GM12891 (cell line): ENCODE results near the gene FAM187B. TPM values are rescaled to one million over a fixed set of nuclear protein-coding genes. Genes with fewer than 3 reads are reported as not detected.

Experiments
- DNase-seq: peaks from one replicate; pipeline ENCODE4 v3.0.0; 2011; ENCODE audit warnings: low spot score; ENCODE audit not compliant: insufficient read length
- FAIRE-seq: peaks from 2 replicates; lab custom pipeline; 2011; peaks lifted over from hg19 to GRCh38; lab: Jason Lieb, UNC
- PAX5 ChIP-seq: IDR thresholded peaks from 2 replicates; pipeline ENCODE4 v1.6.1; 2011; ENCODE audit warnings: low read length, moderate library complexity, mild to moderate bottlenecking; ENCODE audit not compliant: insufficient read depth, severe bottlenecking
- POLR2A ChIP-seq: IDR thresholded peaks from 2 replicates; pipeline ENCODE4 v1.6.1; 2011; ENCODE audit warnings: low read depth, low read length, control low read depth
- POLR2AphosphoS5 ChIP-seq: IDR thresholded peaks from 2 replicates; pipeline ENCODE4 v1.6.1; 2011; ENCODE audit warnings: low read depth, low read length, control low read depth
- POU2F2 ChIP-seq: IDR thresholded peaks from 2 replicates; pipeline ENCODE4 v1.6.1; 2011; ENCODE audit warnings: low read depth, mild to moderate bottlenecking, control low read depth, low read length, moderate library complexity
- SPI1 ChIP-seq: IDR thresholded peaks from 2 replicates; pipeline ENCODE4 v1.6.1; 2011; ENCODE audit warnings: low read depth, low read length, control low read depth
- TAF1 ChIP-seq: IDR thresholded peaks from 2 replicates; pipeline ENCODE4 v1.6.1; 2011; ENCODE audit warnings: low read depth, low read length, control low read depth
- polyA plus RNA-seq: library from polyadenylated mRNA; unstranded; fragments of >200 nt; gene quantifications from one replicate; pipeline ENCODE4 v1.2.1, GENCODE V29; 2012; ENCODE audit warnings: low read depth, missing spikeins, inconsistent platforms; ENCODE audit not compliant: missing spikeins

Gene FAM187B
- not detected for polyA plus RNA-seq

GRCh38 chr19:35228177-35228930 is at the start of gene FAM187B:
FAM187B (minus strand) TSS chr19:35228739; CDS start chr19:35228680, 59 bp downstream.
- no peak for FAIRE-seq

GRCh38 chr19:35276706-35277281 is 48.3 kb upstream of the FAM187B start:
- TF ChIP-seq TAF1 (no peak), POU2F2 (no peak)
- DNase-seq (no peak), FAIRE-seq (no peak)

More at GRCh38 chr19:35228177-35228930, at the start of gene FAM187B:
- DNase-seq = no peak
- TF ChIP-seq POLR2A (no peak), POLR2AphosphoS5 (no peak), PAX5 (no peak), TAF1 (no peak), POU2F2 (no peak), SPI1 (no peak)

- TF ChIP-seq POU2F2 (no peak), TAF1 (no peak), SPI1 (no peak), POLR2AphosphoS5 (no peak), POLR2A (no peak), PAX5 (no peak)
- no peak for FAIRE-seq
- DNase-seq = no peak
Measured at GRCh38 chr19:35274323-35274722, 45.8 kb upstream of the FAM187B start.

- TF ChIP-seq TAF1 (no peak), PAX5 (no peak), POU2F2 (no peak), POLR2A (no peak), POLR2AphosphoS5 (no peak), SPI1 (no peak)
- DNase-seq (no peak), FAIRE-seq (no peak)
Measured at GRCh38 chr19:35273686-35274259, 45.2 kb upstream of the FAM187B start.

- FAIRE-seq = no peak
- no peak for TF ChIP-seq POLR2AphosphoS5
- TF ChIP-seq POLR2A = no peak
- TF ChIP-seq POU2F2 = no peak
- TF ChIP-seq SPI1 = no peak
- TF ChIP-seq PAX5 = no peak
- no peak for DNase-seq
Measured at GRCh38 chr19:35272954-35273649, 44.6 kb upstream of the FAM187B start.

- DNase-seq (no peak), FAIRE-seq (no peak)
- TF ChIP-seq POU2F2 (no peak), SPI1 (peak; percentile 69)
Measured at GRCh38 chr19:35272122-35272719, 43.7 kb upstream of the FAM187B start.

- no peak for TF ChIP-seq POLR2A
- no peak for FAIRE-seq
- no peak for DNase-seq
Measured at GRCh38 chr19:35271546-35271945, 43.0 kb upstream of the FAM187B start.

- FAIRE-seq (no peak), DNase-seq (no peak)
- TF ChIP-seq POU2F2 = no peak
- TF ChIP-seq SPI1 = no peak
- no peak for TF ChIP-seq POLR2AphosphoS5
- no peak for TF ChIP-seq TAF1
- no peak for TF ChIP-seq PAX5
- no peak for TF ChIP-seq POLR2A
Measured at GRCh38 chr19:35270381-35270811, 41.9 kb upstream of the FAM187B start.

- FAIRE-seq (peak; percentile 95), DNase-seq (peak; percentile 81)
- peak; percentile 56 for TF ChIP-seq SPI1
- no peak for TF ChIP-seq POLR2A
- no peak for TF ChIP-seq TAF1
- no peak for TF ChIP-seq POLR2AphosphoS5
- peak; percentile 2 for TF ChIP-seq PAX5
- TF ChIP-seq POU2F2 = no peak
Measured at GRCh38 chr19:35269438-35270117, 41.0 kb upstream of the FAM187B start.
